Muscle layer of duodenum (tissue), 2 donors: Measurements from ENCODE around the gene GRIFIN.

Experiments
- H3K27ac ChIP-seq: one replicate; pipeline ENCODE4 v1.7.0; 2013; ENCODE audit warnings: mild to moderate bottlenecking, low read length
- H3K27me3 ChIP-seq: one replicate; pipeline ENCODE4 v1.7.0; 2013; ENCODE audit warnings: low read depth, mild to moderate bottlenecking, control low read depth, low read length
- H3K36me3 ChIP-seq, 2 donors: one replicate each; pipeline ENCODE4 v1.7.0; 2013; ENCODE audit warnings: low read length in 2 of 2, control low read depth in 1 of 2, mild to moderate bottlenecking in 1 of 2; ENCODE audit not compliant: insufficient read depth in 2 of 2, control insufficient read depth in 1 of 2
- H3K4me1 ChIP-seq, 2 donors: one replicate each; pipeline ENCODE4 v1.7.0; 2013; ENCODE audit warnings: low read length in 2 of 2, mild to moderate bottlenecking in 2 of 2, control low read depth in 1 of 2, moderate library complexity in 1 of 2; ENCODE audit not compliant: insufficient read depth in 2 of 2, control insufficient read depth in 1 of 2
- H3K4me3 ChIP-seq, 2 donors: one replicate each; pipeline ENCODE4 v1.7.0; 2013; ENCODE audit warnings: low read length in 2 of 2, low read depth in 1 of 2, mild to moderate bottlenecking in 1 of 2
- H3K9me3 ChIP-seq, 2 donors: one replicate each; pipeline ENCODE4 v1.7.0; 2013; ENCODE audit warnings: low read length in 2 of 2, control low read depth in 1 of 2, mild to moderate bottlenecking in 1 of 2; ENCODE audit not compliant: control insufficient read depth in 1 of 2
- donor health status: healthy.

Gene GRIFIN

DNA sequence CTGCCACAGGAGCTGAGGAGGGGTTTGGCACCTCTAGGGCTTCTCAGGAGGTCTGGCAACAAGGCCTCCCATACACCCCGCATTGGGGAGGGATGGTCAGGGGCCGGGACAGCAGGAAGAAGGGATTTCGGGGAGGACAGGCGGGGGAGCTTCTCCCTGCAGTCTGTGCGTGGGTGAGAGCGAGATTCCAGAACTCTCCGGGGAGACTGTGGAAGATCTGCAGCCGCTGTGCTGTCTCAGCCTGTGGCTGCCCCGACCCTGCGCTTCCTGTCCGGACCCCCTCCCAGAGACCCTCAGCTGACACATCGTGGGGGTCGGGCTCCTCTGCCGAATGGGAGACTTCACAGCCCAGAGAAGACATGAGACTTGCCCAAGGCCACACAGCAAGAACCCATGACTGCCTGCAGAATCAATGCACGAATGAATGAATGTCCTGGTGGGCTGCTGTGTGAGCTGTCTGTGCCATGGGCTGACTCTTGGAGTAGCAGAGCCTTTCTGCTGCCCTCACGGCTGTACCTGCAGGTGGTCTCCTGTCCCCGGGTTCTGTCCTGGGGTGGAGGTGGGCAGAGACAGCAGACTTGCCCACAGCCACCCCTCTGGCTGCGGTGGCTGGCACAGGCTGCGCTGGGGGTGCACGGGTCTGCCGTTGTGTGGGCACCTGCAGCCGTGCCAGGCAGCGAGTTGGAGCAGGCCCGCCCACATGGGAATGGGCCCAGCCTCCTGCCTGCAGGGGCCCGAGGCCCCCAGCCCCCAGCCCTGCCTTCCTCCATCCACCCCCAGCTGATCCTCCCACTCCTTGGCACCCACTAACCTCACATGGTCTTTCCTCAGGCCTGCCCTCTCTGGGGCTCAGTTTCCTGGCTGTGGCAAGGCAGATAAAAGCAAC is 27.1 kb upstream of the GRIFIN start:
- H3K9me3 ChIP-seq: no peaks in the 10 kb centered on the region
- H3K36me3 ChIP-seq: no peaks in the 10 kb centered on the region
- no peak overlapping the region for H3K27ac ChIP-seq
- peaks cover 0 to 11% of the 10 kb centered on the region in 2 donors for H3K4me1 ChIP-seq
- no peak overlapping the region for H3K4me3 ChIP-seq
- H3K27me3 ChIP-seq: no peaks in the 10 kb centered on the region

DNA sequence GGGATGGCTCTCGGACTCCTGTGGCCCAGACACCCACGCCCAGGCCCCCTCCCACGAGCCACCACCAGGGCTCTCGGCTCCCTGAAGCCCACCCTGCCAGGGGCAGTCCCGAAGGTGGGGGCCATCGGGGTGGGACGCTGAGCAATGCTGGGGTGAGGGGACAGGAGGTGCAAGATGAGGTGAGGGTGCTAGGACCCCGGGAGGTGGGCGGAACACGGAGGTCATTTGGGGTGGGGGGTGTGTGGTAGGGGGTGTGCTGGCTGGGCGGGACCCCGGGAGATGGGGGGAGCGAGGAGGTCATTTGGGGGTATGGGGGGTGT is 26.4 kb upstream of the GRIFIN start:
- H3K9me3 ChIP-seq: no peaks in the 10 kb centered on the region
- no peaks in the 10 kb centered on the region for H3K36me3 ChIP-seq
- H3K4me3 ChIP-seq: no peak overlapping the region
- H3K4me1 ChIP-seq: peaks cover 0 to 6% of the 10 kb centered on the region in 2 donors
- H3K27ac ChIP-seq: no peak overlapping the region
- no peaks in the 10 kb centered on the region for H3K27me3 ChIP-seq

DNA sequence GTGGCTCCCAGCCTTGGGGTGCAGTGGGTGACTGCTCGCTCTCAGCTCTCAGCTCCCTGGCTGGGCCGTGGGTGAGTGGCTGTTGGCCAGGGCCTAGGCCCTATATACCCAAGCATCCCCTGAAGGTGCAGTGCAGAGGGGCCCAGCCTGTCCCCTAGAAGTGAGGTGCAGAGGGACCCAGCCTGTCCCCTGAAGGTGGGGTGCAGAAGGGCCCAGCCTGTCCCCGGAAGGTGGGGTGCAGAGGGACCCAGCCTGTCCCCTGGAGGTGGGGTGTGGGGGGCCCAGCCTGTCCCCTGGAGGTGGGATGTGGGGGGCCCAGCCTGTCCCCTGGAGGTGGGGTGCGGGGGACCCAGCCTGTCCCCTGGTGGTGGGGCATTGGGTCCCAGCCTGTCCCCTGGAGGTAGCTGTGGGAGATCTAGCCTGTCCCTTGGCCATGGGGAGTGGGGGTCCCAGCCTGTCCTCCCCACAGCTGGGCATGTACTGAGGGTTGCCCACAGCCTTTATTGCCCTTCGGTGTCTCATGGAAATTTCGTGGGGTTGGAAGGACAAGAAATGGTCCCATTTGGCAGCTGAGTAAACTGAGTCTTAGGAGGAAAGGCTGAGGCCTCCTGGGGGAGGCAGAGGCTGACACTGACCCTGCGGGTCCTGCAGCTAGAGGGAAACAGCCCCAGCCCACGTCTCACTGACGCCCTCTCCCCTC is 25.9 kb upstream of the GRIFIN start:
- H3K27me3 ChIP-seq: no peaks in the 10 kb centered on the region
- H3K9me3 ChIP-seq: no peaks in the 10 kb centered on the region
- H3K27ac ChIP-seq: no peak overlapping the region
- H3K4me1 ChIP-seq: peaks cover 0 to 4% of the 10 kb centered on the region in 2 donors
- no peak overlapping the region for H3K4me3 ChIP-seq
- H3K36me3 ChIP-seq: no peaks in the 10 kb centered on the region

DNA sequence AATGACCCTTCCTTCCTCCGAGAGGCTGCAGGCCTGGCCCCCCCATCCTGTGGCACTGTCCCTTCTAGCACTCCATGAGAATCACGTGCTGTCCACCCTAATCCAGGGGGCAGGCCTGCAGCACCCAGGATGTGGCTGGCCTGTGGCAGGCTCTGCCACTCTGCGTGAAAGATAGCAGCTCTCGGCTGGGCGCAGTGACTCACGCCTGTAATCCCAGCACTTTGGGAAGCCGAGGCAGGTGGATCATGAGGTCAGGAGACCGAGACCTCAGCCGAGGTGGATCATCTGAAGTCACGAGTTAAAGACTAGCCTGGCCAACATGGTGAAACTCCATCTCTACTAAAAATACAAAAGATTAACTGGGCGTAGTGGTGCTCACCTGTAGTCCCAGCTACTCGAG is 24.5 kb upstream of the GRIFIN start:
- no peak overlapping the region for H3K4me3 ChIP-seq
- no peaks in the 10 kb centered on the region for H3K27me3 ChIP-seq
- peaks cover 0 to 4% of the 10 kb centered on the region in 2 donors for H3K4me1 ChIP-seq

DNA sequence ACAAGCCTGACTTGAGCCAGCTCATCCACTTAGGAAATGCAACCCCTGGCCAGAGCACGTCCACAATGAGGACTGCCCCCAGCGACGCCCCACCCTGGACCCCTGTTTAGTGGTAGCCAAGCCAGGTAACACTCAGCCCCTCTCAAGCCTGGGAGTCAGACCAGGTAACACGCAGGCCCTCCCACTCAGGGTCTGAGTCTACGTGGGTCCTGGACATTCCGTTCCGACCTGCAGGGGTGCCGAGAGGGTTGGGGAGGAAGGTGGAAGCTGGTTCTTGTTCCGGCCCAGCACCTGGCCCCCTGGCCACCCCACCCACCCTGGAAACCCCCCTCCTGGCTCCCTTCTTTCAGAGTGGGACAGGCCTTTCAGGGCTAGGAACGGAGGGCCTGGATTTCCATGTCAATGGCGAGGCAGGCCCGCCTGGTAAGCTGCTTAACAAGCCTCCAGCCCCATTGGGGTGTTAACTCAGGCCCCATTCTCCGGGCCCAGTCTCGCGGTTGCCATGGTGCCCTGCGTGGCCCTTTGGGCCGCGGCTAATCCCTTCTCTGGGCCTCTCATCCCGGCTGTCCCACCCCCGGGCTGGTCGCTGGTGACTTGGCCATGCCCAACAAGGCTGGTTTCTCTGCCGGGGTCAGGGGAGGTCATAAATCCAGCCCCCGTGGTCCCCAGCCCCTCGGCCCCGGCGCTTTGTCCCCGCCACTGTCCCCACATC is 23.7 kb upstream of the GRIFIN start:
- Histone ChIP-seq H3K4me1 (peaks cover 0 to 4% of the 10 kb centered on the region in 2 donors), H3K9me3 (no peaks in the 10 kb centered on the region), H3K36me3 (no peaks in the 10 kb centered on the region), H3K4me3 (no peak overlapping the region), H3K27ac (no peak overlapping the region), H3K27me3 (no peaks in the 10 kb centered on the region)

More for the DNA sequence above, 24.5 kb upstream of the GRIFIN start:
- H3K9me3 ChIP-seq: no peaks in the 10 kb centered on the region
- H3K36me3 ChIP-seq: no peaks in the 10 kb centered on the region
- no peak overlapping the region for H3K27ac ChIP-seq

DNA sequence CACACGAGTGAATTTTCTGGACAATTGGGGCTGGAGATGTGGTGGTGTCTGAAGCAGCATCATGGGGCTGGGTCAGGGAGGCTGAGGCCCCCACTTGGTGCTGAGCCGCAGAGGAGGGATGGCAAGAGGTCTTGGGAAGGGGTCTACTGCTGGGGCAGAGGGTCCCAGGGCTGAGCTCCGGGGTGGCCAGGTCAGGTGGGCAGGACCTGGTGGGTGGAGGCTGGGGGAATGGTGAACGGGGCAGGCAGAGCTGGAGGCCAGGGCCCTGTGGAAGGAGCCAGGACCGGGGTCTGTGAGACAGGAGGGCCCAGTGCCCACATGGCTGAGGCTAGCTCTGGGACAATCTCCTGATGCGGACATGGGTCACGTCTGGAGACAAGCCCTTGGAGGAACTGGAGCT is 23.0 kb upstream of the GRIFIN start:
- Histone ChIP-seq H3K27ac (no peak overlapping the region), H3K27me3 (no peaks in the 10 kb centered on the region), H3K36me3 (no peaks in the 10 kb centered on the region), H3K4me3 (no peak overlapping the region), H3K4me1 (peaks cover 0 to 6% of the 10 kb centered on the region in 2 donors), H3K9me3 (no peaks in the 10 kb centered on the region)

DNA sequence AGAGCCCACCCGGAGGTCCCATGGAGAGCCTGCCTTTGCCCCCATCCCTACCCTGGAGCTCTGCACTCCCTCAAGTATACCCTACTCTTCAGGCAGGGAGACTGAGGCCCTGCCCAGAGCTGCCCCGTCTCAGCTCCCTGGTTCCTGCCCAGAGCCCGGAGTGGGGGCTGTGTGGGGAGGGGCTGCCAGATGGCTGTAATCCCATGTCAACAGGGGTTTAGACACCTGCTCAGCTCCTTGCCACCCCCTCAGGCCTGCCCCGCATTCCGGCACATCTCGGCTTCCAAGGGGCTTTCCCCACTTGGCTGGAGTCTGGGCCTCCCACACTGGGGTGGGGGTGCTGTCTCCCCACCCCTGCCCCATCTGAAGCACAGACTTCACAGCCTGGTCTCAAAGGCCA is 22.5 kb upstream of the GRIFIN start:
- Histone ChIP-seq H3K9me3 (no peaks in the 10 kb centered on the region), H3K36me3 (no peaks in the 10 kb centered on the region), H3K27ac (no peak overlapping the region), H3K4me3 (no peak overlapping the region), H3K27me3 (no peaks in the 10 kb centered on the region), H3K4me1 (peaks cover 0 to 11% of the 10 kb centered on the region in 2 donors)

DNA sequence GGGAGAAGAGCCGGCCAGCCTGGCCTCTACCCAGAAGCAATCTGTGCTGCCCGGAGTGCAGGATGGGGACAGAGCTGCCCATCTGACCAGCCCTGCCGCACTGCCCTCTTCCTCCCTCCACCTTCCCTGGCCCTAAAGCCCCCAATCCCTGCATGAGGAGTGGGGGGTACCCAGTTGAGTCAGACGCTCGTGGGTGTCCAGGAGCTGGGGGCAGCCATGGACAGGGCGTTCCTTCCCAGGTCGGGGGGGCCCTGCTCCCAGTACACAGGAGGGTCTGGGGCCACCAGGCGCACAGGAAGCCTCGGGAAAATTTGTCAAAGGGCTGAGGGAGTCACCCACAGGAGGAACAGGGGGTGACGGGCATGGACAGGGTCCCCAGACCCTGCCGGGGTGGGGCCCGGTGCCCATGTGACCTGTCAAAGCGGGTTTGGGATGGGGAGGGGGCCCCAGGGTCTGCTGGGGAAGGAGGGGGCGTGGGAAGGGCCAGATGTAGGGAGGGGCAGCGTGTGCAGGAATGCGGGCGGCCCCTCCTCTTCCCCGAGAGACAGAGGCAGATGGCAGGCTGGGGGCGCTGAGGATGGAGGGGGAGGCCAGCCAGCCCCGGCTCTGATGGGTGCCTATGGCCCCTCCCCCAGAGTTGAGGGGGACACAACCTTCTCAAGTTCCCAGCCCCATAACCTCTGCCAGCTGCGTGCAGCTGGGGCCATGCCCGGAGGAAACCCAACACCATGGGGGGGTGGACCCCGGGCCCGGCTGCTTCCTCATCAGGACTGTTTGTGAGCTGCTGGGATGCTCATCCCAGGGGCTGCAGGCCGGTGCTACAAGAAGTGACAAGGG is 21.5 kb upstream of the GRIFIN start:
- H3K9me3 ChIP-seq: no peaks in the 10 kb centered on the region
- no peaks in the 10 kb centered on the region for H3K27me3 ChIP-seq
- H3K4me3 ChIP-seq: no peak overlapping the region
- H3K4me1 ChIP-seq: peaks cover 0 to 14% of the 10 kb centered on the region in 2 donors
- H3K36me3 ChIP-seq: no peaks in the 10 kb centered on the region
- no peak overlapping the region for H3K27ac ChIP-seq

DNA sequence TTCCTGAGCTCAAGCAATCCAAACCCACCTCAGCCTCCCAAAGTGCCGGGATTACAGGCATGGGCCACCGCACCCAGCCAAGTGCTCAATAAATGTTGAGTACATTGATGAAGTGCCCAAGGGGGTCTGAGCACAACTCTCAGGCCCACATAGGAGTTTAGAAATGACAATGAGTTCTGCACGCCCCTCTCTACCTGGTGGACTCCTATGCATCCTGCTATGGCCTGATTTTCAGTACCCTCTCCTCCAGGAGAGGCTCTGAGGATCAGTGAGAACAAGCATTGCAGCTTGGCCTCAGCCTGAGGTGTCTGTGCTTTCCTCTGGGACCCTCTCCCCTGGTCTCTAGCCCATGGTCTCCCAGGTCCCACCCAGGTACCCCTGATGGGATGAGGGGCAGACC is 20.9 kb upstream of the GRIFIN start:
- Histone ChIP-seq H3K9me3 (no peaks in the 10 kb centered on the region), H3K36me3 (no peaks in the 10 kb centered on the region), H3K4me3 (no peak overlapping the region), H3K4me1 (peaks cover 0 to 12% of the 10 kb centered on the region in 2 donors), H3K27me3 (no peaks in the 10 kb centered on the region), H3K27ac (no peak overlapping the region)

DNA sequence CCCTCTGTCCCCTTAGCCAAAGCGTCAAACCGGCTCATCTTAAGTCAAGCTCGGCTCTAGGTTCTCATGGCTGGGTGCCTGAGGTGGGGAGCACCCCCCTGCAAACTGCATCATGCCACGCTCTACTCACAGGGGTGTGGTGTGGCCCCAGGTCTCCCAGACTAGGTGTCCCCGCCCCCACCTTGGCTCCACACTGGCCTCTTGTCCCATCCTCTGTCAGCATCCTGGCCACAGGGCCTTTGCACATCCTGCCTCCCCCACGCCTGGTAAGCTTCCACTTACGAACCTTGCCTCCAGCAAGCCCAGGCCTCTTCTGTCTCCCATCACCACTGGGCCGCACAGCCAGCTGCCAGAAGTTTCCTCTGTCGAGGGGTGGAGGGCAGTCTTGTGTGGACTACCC is 20.2 kb upstream of the GRIFIN start:
- no peaks in the 10 kb centered on the region for H3K27me3 ChIP-seq
- H3K27ac ChIP-seq: no peak overlapping the region
- no peaks in the 10 kb centered on the region for H3K36me3 ChIP-seq
- H3K9me3 ChIP-seq: no peaks in the 10 kb centered on the region
- peaks cover 0 to 12% of the 10 kb centered on the region in 2 donors for H3K4me1 ChIP-seq
- H3K4me3 ChIP-seq: no peak overlapping the region
